Large intestine (tissue), 3 donors: ENCODE results near the gene C19orf25. TPM values are rescaled to one million over a fixed set of nuclear protein-coding genes. Genes with fewer than 3 reads are reported as not detected.

ENCODE experiments used
- DNase-seq, 2 donors: peaks; one replicate each; pipeline versions ENCODE4 v3.0.0 to v3.0.0-alpha.2; 2013
- H3K27ac ChIP-seq: one replicate; pipeline ENCODE4 v1.5.1; 2013; ENCODE audit warnings: low read length
- H3K27me3 ChIP-seq: 2 replicates; pipeline ENCODE4 v1.6.1; 2013; ENCODE audit warnings: low read length; ENCODE audit not compliant: control insufficient read depth, insufficient read depth
- H3K36me3 ChIP-seq: 2 replicates; pipeline ENCODE4 v1.6.1; 2013; ENCODE audit warnings: low read length; ENCODE audit not compliant: control insufficient read depth, insufficient read depth
- H3K4me1 ChIP-seq: one replicate; pipeline ENCODE4 v1.6.1; 2013; ENCODE audit warnings: low read length; ENCODE audit not compliant: control insufficient read depth, insufficient read depth
- H3K4me3 ChIP-seq: one replicate; pipeline ENCODE4 v1.5.1; 2013; ENCODE audit warnings: low read length
- H3K9me3 ChIP-seq: one replicate; pipeline ENCODE4 v1.6.1; 2013; ENCODE audit warnings: mild to moderate bottlenecking, low read depth, low read length, moderate library complexity; ENCODE audit not compliant: control insufficient read depth
- WGBS: methylation state at CpG from one replicate; pipeline ENCODE4 v1.1.5; 2013; ENCODE audit warnings: low lambda C conversion rate; ENCODE audit not compliant: insufficient coverage; 5-methylcytosine and 5-hydroxymethylcytosine counted together
- polyA plus RNA-seq: library from polyadenylated mRNA; unstranded; fragments of 120-200 nt; gene quantifications from one replicate; pipeline ENCODE4 v1.2.1, GENCODE V29; 2013

The C19orf25 gene
- polyA plus RNA-seq, 1 donor, result 29.8 TPM

GRCh38 chr19:1453525-1454364 is 25.3 kb downstream of the C19orf25 start:
- peak in 1 of 2 donors; percentile 18 for DNase-seq
- H3K4me1 ChIP-seq, result peaks cover 12% of the 10 kb centered on the region
- H3K9me3 ChIP-seq, result peaks cover 10% of the 10 kb centered on the region
- no peak overlapping the region for H3K4me3 ChIP-seq
- peaks cover 94% of the 10 kb centered on the region for H3K27me3 ChIP-seq
- H3K36me3 ChIP-seq, result no peaks in the 10 kb centered on the region
- no CpG with 5 or more reads among the region's 33 CpGs for WGBS
- H3K27ac ChIP-seq, result no peak overlapping the region

GRCh38 chr19:1452802-1453524 is 26.1 kb downstream of the C19orf25 start:
- Histone ChIP-seq H3K9me3 (peaks cover 10% of the 10 kb centered on the region), H3K27me3 (peaks cover 92% of the 10 kb centered on the region), H3K4me3 (no peak overlapping the region), H3K36me3 (no peaks in the 10 kb centered on the region), H3K27ac (no peak overlapping the region), H3K4me1 (peaks cover 12% of the 10 kb centered on the region)
- no CpG with 5 or more reads among the region's 30 CpGs for WGBS
- no peak for DNase-seq

GRCh38 chr19:1451916-1452801 is 26.9 kb downstream of the C19orf25 start:
- Histone ChIP-seq H3K36me3 (no peaks in the 10 kb centered on the region), H3K9me3 (peaks cover 10% of the 10 kb centered on the region), H3K27me3 (peaks cover 92% of the 10 kb centered on the region), H3K4me3 (no peak overlapping the region), H3K4me1 (peaks cover 12% of the 10 kb centered on the region), H3K27ac (no peak overlapping the region)
- no peak for DNase-seq
- no CpG with 5 or more reads among the region's 39 CpGs for WGBS

GRCh38 chr19:1450735-1451731 is 28.0 kb downstream of the C19orf25 start:
- WGBS, result no CpG with 5 or more reads among the region's 22 CpGs
- H3K36me3 ChIP-seq, result no peaks in the 10 kb centered on the region
- peaks cover 92% of the 10 kb centered on the region for H3K27me3 ChIP-seq
- peaks cover 8% of the 10 kb centered on the region for H3K4me1 ChIP-seq
- H3K9me3 ChIP-seq, result peaks cover 15% of the 10 kb centered on the region
- no peak overlapping the region for H3K4me3 ChIP-seq
- DNase-seq, result no peak
- H3K27ac ChIP-seq, result no peak overlapping the region

GRCh38 chr19:1449467-1450442 is 29.3 kb downstream of the C19orf25 start, which contains the start of gene APC2:
Gene APC2 (plus strand): TSS chr19:1450121. CDS start chr19:1453002, 2,881 bp downstream.
- no CpG with 5 or more reads among the region's 74 CpGs for WGBS
- Histone ChIP-seq H3K9me3 (peaks cover 15% of the 10 kb centered on the region), H3K4me1 (peaks cover 8% of the 10 kb centered on the region), H3K27ac (no peak within 1 kb of the TSS), H3K36me3 (no peaks in the 10 kb centered on the region), H3K27me3 (peaks cover 87% of the 10 kb centered on the region), H3K4me3 (peak within 1 kb of the TSS; percentile 4)
- DNase-seq, result peak in 1 of 2 donors; percentile 28

GRCh38 chr19:1447944-1448343 is 31.1 kb downstream of the C19orf25 start:
- no CpG with 5 or more reads among the region's 9 CpGs for WGBS
- Histone ChIP-seq H3K27me3 (peaks cover 73% of the 10 kb centered on the region), H3K4me1 (peaks cover 14% of the 10 kb centered on the region), H3K4me3 (no peak overlapping the region), H3K36me3 (no peaks in the 10 kb centered on the region), H3K9me3 (peaks cover 6% of the 10 kb centered on the region), H3K27ac (no peak overlapping the region)
- no peak for DNase-seq

- Histone ChIP-seq H3K27ac (no peak overlapping the region), H3K27me3 (peaks cover 68% of the 10 kb centered on the region), H3K9me3 (peaks cover 5% of the 10 kb centered on the region), H3K4me1 (peaks cover 14% of the 10 kb centered on the region), H3K4me3 (no peak overlapping the region), H3K36me3 (peaks cover under 1% of the 10 kb centered on the region)
- WGBS, result no CpG with 5 or more reads among the region's 4 CpGs
- no peak for DNase-seq
Observed at GRCh38 chr19:1447504-1447903, 31.5 kb downstream of the C19orf25 start.

- no CpG with 5 or more reads among the region's 63 CpGs for WGBS
- H3K27me3 ChIP-seq, result peaks cover 62% of the 10 kb centered on the region
- peaks cover 14% of the 10 kb centered on the region for H3K4me1 ChIP-seq
- H3K4me3 ChIP-seq, result no peak overlapping the region
- peaks cover 5% of the 10 kb centered on the region for H3K9me3 ChIP-seq
- DNase-seq, result no peak
- H3K27ac ChIP-seq, result no peak overlapping the region
- peaks cover 6% of the 10 kb centered on the region for H3K36me3 ChIP-seq
Observed at GRCh38 chr19:1446713-1447481, 32.1 kb downstream of the C19orf25 start.
